ENCODE measurements around the gene FCER1A.

FCER1A gene

GRCh38 chr1:159352436-159352835, 50.3 kb downstream of the FCER1A start:
- DNase-seq (ENCODE audit: low read depth) = no peak
